HCT116 (cell line): ENCODE data around the gene CAPN5.

Experiments used
- CEBPB ChIP-seq: IDR thresholded peaks from 2 replicates; pipeline ENCODE4 v1.6.1; 2012; ENCODE audit warnings: low read depth
- EZH2phosphoT487 ChIP-seq: fragments of 200-600 bp; IDR thresholded peaks from 2 replicates; pipeline ENCODE4 v1.6.1; 2018; ENCODE audit warnings: antibody characterized with exemption, borderline replicate concordance
- JUND ChIP-seq: IDR thresholded peaks from 2 replicates; pipeline ENCODE4 v1.6.1; 2012
- POLR2A ChIP-seq: IDR thresholded peaks from 2 replicates; pipeline ENCODE4 v1.7.0; 2011; ENCODE audit warnings: borderline replicate concordance; ENCODE audit not compliant: insufficient read depth, insufficient read length; ENCODE audit errors: extremely low read depth
- POLR2AphosphoS5 ChIP-seq: IDR thresholded peaks from 2 replicates; pipeline ENCODE4 v1.6.1; 2011; ENCODE audit warnings: mild to moderate bottlenecking, low read depth, low read length, moderate library complexity
- YY1 ChIP-seq: IDR thresholded peaks from 2 replicates; pipeline ENCODE4 v1.6.1; 2011; ENCODE audit warnings: low read length, low read depth, moderate library complexity, mild to moderate bottlenecking; ENCODE audit not compliant: insufficient replicate concordance; ENCODE audit errors: extremely low read depth
- ZNF274 ChIP-seq: fragments of 200-500 bp; sonication (Bioruptor generic); IDR thresholded peaks from 2 replicates; pipeline ENCODE4 v1.6.1; 2014; ENCODE audit warnings: mild to moderate bottlenecking, low read depth, low read length, inconsistent platforms
- TF ChIP-seq, protein P1 (sequence below): IDR thresholded peaks from 2 replicates; pipeline ENCODE4 v1.6.1; 2012
- TF ChIP-seq, protein P2 (sequence below), 3 experiments: fragments of 200-600 bp in 1 of 3; sonication (generic) in 1 of 3; IDR thresholded peaks in 2 of 3; conservative IDR thresholded peaks in 1 of 3; 2 replicates each; pipeline ENCODE4 v1.5.1; 2012 to 2017; ENCODE audit warnings: low read depth in 2 of 3, low read length in 2 of 3, antibody characterized with exemption in 1 of 3, borderline replicate concordance in 1 of 3, control low read depth in 1 of 3, mild to moderate bottlenecking in 1 of 3, mixed read lengths in 1 of 3, mixed run types in 1 of 3, moderate library complexity in 1 of 3; ENCODE audit not compliant: insufficient read depth in 1 of 3
- TF ChIP-seq, protein P3 (sequence below): IDR thresholded peaks from 2 replicates; pipeline ENCODE4 v1.6.1; 2011; ENCODE audit warnings: mild to moderate bottlenecking, low read length, moderate library complexity; ENCODE audit not compliant: insufficient replicate concordance; ENCODE audit errors: extremely low read depth

DNA sequence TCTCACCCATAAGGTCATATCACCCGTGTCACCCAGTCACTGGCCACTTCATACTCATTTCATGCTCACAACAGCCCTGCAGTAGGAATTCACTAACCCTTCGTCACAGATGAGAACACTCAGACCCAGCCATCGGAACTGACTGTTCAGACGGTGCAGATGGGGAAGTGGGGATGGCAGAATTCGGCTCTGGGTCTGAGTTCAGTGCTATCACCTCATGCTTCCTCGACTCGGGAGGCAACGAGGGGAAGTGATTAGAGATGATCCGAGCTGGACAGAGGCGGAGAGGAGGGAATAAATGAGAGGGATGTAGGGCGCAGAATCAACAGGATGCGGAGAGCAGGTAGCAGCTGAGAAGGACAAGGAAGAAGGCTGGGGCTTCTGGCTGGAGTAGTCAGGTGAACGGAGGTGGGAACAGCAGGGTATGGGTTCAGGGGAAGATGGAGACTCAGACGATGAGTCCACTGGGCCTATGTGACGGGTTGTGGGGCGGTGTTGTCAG, 27.9 kb upstream of the CAPN5 start:
- TF ChIP-seq, protein P1, sequence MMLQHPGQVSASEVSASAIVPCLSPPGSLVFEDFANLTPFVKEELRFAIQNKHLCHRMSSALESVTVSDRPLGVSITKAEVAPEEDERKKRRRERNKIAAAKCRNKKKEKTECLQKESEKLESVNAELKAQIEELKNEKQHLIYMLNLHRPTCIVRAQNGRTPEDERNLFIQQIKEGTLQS, result no peak
- TF ChIP-seq, protein P2, sequence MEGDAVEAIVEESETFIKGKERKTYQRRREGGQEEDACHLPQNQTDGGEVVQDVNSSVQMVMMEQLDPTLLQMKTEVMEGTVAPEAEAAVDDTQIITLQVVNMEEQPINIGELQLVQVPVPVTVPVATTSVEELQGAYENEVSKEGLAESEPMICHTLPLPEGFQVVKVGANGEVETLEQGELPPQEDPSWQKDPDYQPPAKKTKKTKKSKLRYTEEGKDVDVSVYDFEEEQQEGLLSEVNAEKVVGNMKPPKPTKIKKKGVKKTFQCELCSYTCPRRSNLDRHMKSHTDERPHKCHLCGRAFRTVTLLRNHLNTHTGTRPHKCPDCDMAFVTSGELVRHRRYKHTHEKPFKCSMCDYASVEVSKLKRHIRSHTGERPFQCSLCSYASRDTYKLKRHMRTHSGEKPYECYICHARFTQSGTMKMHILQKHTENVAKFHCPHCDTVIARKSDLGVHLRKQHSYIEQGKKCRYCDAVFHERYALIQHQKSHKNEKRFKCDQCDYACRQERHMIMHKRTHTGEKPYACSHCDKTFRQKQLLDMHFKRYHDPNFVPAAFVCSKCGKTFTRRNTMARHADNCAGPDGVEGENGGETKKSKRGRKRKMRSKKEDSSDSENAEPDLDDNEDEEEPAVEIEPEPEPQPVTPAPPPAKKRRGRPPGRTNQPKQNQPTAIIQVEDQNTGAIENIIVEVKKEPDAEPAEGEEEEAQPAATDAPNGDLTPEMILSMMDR (IDR thresholded peaks at IDR 0.05 in 2 of 3, conservative IDR thresholded peaks at IDR 0.05 in 1 of 3; ENCODE audit: borderline replicate concordance in 1 of 3, insufficient read depth in 1 of 3, low read depth in 2 of 3, low read length in 2 of 3), result no peak
- TF ChIP-seq EZH2phosphoT487 (no peak), CEBPB (no peak), JUND (no peak), POLR2A (no peak), POLR2AphosphoS5 (no peak), YY1 (no peak), ZNF274 (no peak)
- TF ChIP-seq, protein P3, sequence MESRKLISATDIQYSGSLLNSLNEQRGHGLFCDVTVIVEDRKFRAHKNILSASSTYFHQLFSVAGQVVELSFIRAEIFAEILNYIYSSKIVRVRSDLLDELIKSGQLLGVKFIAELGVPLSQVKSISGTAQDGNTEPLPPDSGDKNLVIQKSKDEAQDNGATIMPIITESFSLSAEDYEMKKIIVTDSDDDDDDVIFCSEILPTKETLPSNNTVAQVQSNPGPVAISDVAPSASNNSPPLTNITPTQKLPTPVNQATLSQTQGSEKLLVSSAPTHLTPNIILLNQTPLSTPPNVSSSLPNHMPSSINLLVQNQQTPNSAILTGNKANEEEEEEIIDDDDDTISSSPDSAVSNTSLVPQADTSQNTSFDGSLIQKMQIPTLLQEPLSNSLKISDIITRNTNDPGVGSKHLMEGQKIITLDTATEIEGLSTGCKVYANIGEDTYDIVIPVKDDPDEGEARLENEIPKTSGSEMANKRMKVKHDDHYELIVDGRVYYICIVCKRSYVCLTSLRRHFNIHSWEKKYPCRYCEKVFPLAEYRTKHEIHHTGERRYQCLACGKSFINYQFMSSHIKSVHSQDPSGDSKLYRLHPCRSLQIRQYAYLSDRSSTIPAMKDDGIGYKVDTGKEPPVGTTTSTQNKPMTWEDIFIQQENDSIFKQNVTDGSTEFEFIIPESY, result no peak
